ENCODE measurements around the gene NT5DC4.

- TF ChIP-seq CTCF (IDR thresholded peaks at IDR 0.05): no peak
- TF ChIP-seq POLR2A (IDR thresholded peaks at IDR 0.05): no peak
Observed at GRCh38 chr2:112698834-112699515, 21.8 kb upstream of the NT5DC4 start.
